Sigmoid colon (tissue), 7 donors: ENCODE data around the gene ILK. TPM values are rescaled to one million over a fixed set of nuclear protein-coding genes. Genes with fewer than 3 reads are reported as not detected.

Experiments used
- DNase-seq: peaks from one replicate; pipeline ENCODE4 v3.0.0-alpha.2; 2019
- H3K27ac ChIP-seq, 4 donors: fragments of 200-600 bp; sonication (generic); one replicate each; pipeline ENCODE4 v1.5.1; 2016 to 2019; ENCODE audit warnings: mild to moderate bottlenecking in 1 of 4
- H3K27me3 ChIP-seq, 3 donors: fragments of 200-600 bp; sonication (generic); one replicate each; pipeline ENCODE4 v1.5.1; 2019; ENCODE audit warnings: mild to moderate bottlenecking in 1 of 3
- H3K36me3 ChIP-seq, 4 donors: fragments of 200-600 bp; sonication (generic); one replicate each; pipeline ENCODE4 v1.5.1; 2016 to 2019
- H3K4me1 ChIP-seq, 4 donors: fragments of 200-600 bp; sonication (generic); one replicate each; pipeline ENCODE4 v1.5.1; 2017 to 2019
- H3K4me3 ChIP-seq, 4 donors: fragments of 200-600 bp; sonication (generic); one replicate each; pipeline ENCODE4 v1.5.1; 2017 to 2019; ENCODE audit warnings: mild to moderate bottlenecking in 2 of 4, moderate library complexity in 1 of 4
- H3K9me3 ChIP-seq, 4 donors: fragments of 200-600 bp in 3 of 4; sonication (generic) in 3 of 4; one replicate each; pipeline versions ENCODE4 v1.5.1 to v1.6.1; 2013 to 2019
- EP300 ChIP-seq, 4 donors: sonication (generic); formaldehyde crosslinking; IDR thresholded peaks; one replicate each; pipeline ENCODE4 v1.6.1; 2017; ENCODE audit warnings: antibody characterized with exemption in 4 of 4
- POLR2A ChIP-seq, 2 donors: fragments of 450-650 bp; IDR thresholded peaks; one replicate each; pipeline ENCODE4 v1.6.1; 2016; ENCODE audit warnings: antibody characterized with exemption in 2 of 2, mild to moderate bottlenecking in 2 of 2, moderate library complexity in 2 of 2
- POLR2AphosphoS5 ChIP-seq, 4 donors: sonication (generic); formaldehyde crosslinking; IDR thresholded peaks; one replicate each; pipeline ENCODE4 v1.6.1; 2017; ENCODE audit warnings: antibody characterized with exemption in 4 of 4
- WGBS, 2 donors: extraction: QIAGEN DNeasy Blood & Tissue Kit; methylation state at CpG; one replicate each; pipeline ENCODE4 v1.1.7; 2013; 5-methylcytosine and 5-hydroxymethylcytosine counted together
- intact Hi-C: fragments of 100-400 bp; cut with DNase I; formaldehyde crosslinking; loops from one replicate; pipeline ENCODE4 v1.15.1; 2023
- polyA plus RNA-seq, 3 donors: library from polyadenylated mRNA; stranded (reverse); fragments of 200-250 nt; gene quantifications; one replicate each; pipeline ENCODE4 v1.2.3, GENCODE V29; 2013
- total RNA-seq, 4 donors: library from RNA; depleted of rRNA; stranded (reverse); fragments of >200 nt; gene quantifications; one replicate each; pipeline ENCODE4 v1.1.0, GENCODE V29; 2016
- TF ChIP-seq, protein P1 (sequence below), 4 experiments: fragments of 450-650 bp in 3 of 4; fragments of 200-600 bp in 1 of 4; IDR thresholded peaks; one replicate each; pipeline ENCODE4 v1.5.1; 2016 to 2019; ENCODE audit warnings: antibody characterized with exemption in 4 of 4, mild to moderate bottlenecking in 3 of 4, moderate library complexity in 2 of 4
- donor health status: healthy with polysubstance abuse.
- donor health status: Bipolar disorder and iron deficiency.
- donor health status: healthy.

The ILK gene
- total and polyA plus RNA-seq, 7 donors: 93.7 to 607 (median 450) TPM

DNA sequence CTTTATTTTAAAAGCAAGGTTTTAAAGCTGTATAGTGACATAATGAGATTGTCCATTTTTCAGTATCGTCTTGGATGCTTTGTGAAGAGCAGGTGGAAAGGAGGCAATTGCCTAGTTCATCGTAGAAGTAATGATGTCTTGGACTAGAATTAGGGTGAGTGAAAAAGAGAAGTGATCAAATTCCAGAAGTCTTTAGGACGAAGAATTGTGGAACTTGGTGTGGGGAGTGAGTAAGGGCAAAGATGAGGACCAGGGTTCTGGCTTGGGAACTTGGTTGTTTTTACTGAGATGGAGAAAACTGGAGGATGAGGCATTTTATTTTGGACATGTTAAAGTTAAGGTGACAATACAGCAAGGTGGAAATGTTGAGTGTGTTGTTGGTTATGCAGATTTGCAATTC lies 1.2 kb downstream of the ILK start:
- Histone ChIP-seq H3K27me3 (no peaks in the 10 kb centered on the region), H3K4me3 (peak overlapping the region; percentile 76 to 95 (median 84)), H3K4me1 (peaks cover 0 to 81% (median 71%) of the 10 kb centered on the region in 4 donors), H3K9me3 (no peaks in the 10 kb centered on the region), H3K27ac (peak overlapping the region; percentile 98 to 99 (median 98)), H3K36me3 (peaks cover 26 to 42% (median 37%) of the 10 kb centered on the region in 4 donors)
- 25 to 42% methylated on average over 3 of the region's 3 CpGs for WGBS, 2 donors
- intact Hi-C loops: loop anchor here (5.0 kb wide), 2 partner anchors 78 to 122 kb away; partner anchors contain the start of genes ARFIP2, MRPL17 and TIMM10B
- TF ChIP-seq, protein P1, sequence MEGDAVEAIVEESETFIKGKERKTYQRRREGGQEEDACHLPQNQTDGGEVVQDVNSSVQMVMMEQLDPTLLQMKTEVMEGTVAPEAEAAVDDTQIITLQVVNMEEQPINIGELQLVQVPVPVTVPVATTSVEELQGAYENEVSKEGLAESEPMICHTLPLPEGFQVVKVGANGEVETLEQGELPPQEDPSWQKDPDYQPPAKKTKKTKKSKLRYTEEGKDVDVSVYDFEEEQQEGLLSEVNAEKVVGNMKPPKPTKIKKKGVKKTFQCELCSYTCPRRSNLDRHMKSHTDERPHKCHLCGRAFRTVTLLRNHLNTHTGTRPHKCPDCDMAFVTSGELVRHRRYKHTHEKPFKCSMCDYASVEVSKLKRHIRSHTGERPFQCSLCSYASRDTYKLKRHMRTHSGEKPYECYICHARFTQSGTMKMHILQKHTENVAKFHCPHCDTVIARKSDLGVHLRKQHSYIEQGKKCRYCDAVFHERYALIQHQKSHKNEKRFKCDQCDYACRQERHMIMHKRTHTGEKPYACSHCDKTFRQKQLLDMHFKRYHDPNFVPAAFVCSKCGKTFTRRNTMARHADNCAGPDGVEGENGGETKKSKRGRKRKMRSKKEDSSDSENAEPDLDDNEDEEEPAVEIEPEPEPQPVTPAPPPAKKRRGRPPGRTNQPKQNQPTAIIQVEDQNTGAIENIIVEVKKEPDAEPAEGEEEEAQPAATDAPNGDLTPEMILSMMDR (IDR thresholded peaks at IDR 0.05): no peak
- TF ChIP-seq EP300 (IDR thresholded peaks at IDR 0.05): no peak
- TF ChIP-seq POLR2A (IDR thresholded peaks at IDR 0.05): no peak
- DNase-seq: no peak

DNA sequence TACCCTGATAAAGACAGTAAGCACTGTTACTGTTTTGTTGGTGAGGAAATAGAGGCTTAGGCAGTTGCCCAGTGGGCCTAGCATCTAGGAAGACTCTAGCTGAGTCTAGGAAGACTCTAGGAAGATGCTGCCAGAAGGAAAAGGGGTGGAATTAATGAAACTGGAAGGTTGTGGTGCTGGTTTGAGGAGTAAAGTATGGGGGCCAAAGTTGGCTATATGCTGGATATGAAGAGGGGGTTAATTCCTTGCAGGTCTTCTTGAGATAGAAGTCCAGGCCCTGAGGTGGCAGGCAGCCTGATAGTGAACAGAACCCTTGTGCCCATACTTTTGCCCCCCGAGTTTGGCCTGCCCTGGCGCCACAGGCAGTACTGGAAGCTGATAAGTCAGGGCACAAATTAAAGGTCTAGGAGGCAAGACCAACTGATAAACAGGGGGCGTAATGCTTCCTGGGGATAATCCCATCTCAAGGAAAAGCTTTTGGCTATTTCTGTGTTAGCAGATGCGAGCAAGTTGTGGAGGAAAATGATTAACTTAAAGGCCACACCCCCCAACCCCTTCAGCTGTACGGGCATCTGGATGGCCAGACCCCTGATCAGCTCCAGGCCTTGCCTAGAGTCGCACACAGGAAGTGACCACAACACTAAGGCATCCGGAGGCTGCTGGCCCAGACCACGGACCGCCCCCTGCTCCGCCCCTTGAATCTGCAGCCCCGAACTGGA lies 3.1 kb downstream of the ILK start:
- H3K36me3 ChIP-seq: peaks cover 29 to 40% (median 35%) of the 10 kb centered on the region in 4 donors
- WGBS, 2 donors: 6 to 22% methylated on average over 11 of the region's 11 CpGs
- peak overlapping the region; percentile 98 to 99 (median 98) for H3K27ac ChIP-seq
- TF ChIP-seq EP300 (IDR thresholded peaks at IDR 0.05) (peak in 1 of 4 donors; percentile 80), POLR2AphosphoS5 (IDR thresholded peaks at IDR 0.05) (peak; percentile 98 to 99 (median 98)), POLR2A (IDR thresholded peaks at IDR 0.05) (peak; percentile 94 to 97)
- TF ChIP-seq, protein P1 (IDR thresholded peaks at IDR 0.05): no peak
- H3K27me3 ChIP-seq: no peaks in the 10 kb centered on the region
- H3K4me3 ChIP-seq: peak overlapping the region; percentile 76 to 95 (median 84)
- no peaks in the 10 kb centered on the region for H3K9me3 ChIP-seq
- peaks cover 0 to 81% (median 72%) of the 10 kb centered on the region in 4 donors for H3K4me1 ChIP-seq
- intact Hi-C loops: no loop called here
- peak; percentile 98 for DNase-seq

DNA sequence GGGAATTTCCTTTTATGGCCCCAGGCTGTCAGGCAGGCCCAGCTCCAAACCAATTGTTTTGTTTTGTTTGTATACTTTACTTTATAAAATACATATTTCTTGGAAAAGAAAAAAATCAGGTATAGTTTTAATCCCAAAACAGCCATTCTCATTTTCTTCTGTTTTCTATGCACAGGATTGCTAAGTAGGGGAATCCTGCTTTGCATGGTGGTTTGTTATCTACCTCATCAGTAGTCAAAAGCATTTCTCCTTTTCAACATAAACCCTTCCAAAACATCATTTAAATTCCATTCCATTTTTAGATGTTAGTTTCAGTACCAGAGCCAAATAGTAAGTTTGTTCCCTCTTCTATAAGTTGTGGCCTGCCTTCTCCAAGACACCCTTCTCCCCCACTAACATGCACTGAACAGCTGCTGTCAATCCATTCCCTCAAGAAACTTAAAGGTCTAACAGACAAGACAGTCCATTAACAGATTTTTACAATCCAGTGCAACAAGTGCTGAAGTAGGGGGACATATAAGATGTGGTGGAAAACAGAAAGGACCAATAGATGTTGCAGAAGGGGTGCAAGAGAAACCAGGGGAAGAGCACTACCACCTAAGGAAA lies 3.7 kb downstream of the ILK start:
- intact Hi-C loops: no loop called here
- Histone ChIP-seq H3K27ac (peak overlapping the region; percentile 98 to 99 (median 98)), H3K27me3 (no peaks in the 10 kb centered on the region), H3K4me3 (peak overlapping the region in 2 of 4 donors; percentile 23 to 79), H3K9me3 (no peaks in the 10 kb centered on the region), H3K4me1 (peaks cover 0 to 74% (median 66%) of the 10 kb centered on the region in 4 donors), H3K36me3 (peaks cover 29 to 38% (median 34%) of the 10 kb centered on the region in 4 donors)
- peak in 1 of 4 donors; percentile 22 for TF ChIP-seq EP300 (IDR thresholded peaks at IDR 0.05)
- TF ChIP-seq, protein P1 (IDR thresholded peaks at IDR 0.05): no peak
- DNase-seq: no peak

DNA sequence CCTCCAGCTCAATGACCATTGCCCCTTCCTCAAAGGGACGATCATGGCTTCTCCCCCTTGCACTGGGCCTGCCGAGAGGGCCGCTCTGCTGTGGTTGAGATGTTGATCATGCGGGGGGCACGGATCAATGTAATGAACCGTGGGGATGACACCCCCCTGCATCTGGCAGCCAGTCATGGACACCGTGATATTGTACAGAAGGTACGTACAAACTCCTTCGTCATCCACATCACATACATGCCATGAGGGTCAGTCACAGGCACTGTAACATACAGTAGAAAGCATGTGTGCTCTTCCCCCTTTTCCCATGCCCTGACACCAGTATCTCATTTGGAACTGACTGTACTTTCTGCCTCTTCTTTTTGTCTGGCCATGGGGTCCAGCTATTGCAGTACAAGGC lies 4.4 kb downstream of the ILK start:
- H3K36me3 ChIP-seq: peaks cover 29 to 38% (median 34%) of the 10 kb centered on the region in 4 donors
- no peaks in the 10 kb centered on the region for H3K27me3 ChIP-seq
- H3K4me3 ChIP-seq: peak overlapping the region in 2 of 4 donors; percentile 23 to 79
- H3K4me1 ChIP-seq: peaks cover 0 to 76% (median 64%) of the 10 kb centered on the region in 4 donors
- 92 to 94% methylated on average over 9 of the region's 9 CpGs for WGBS, 2 donors
- intact Hi-C loops: no loop called here
- TF ChIP-seq EP300 (IDR thresholded peaks at IDR 0.05) (peak in 1 of 4 donors; percentile 36), POLR2AphosphoS5 (IDR thresholded peaks at IDR 0.05) (peak in 2 of 4 donors; percentile 41 to 50)
- TF ChIP-seq, protein P1 (IDR thresholded peaks at IDR 0.05): no peak
- H3K27ac ChIP-seq: peak overlapping the region; percentile 98 to 99 (median 98)
- DNase-seq: peak; percentile 70
- H3K9me3 ChIP-seq: no peaks in the 10 kb centered on the region
